Stimulated activated CD8-positive, alpha-beta memory T cell treated with anti-CD3 and anti-CD28 coated beads, Interleukin-4, amount 100 ng/mL, for 1 hour (primary cell): ENCODE data around the gene CHAD.
"Not testable (repeated sequence)": the region's sequence is repeated elsewhere in the genome, so short reads cannot be mapped to it uniquely, and the experiment has no call there.

Experiments
- DNase-seq, 2 donors: peaks; one replicate each; pipeline ENCODE4 v3.0.0-alpha.2; 2020; ENCODE audit warnings: low read depth in 2 of 2, low spot score in 1 of 2

CHAD gene

DNA sequence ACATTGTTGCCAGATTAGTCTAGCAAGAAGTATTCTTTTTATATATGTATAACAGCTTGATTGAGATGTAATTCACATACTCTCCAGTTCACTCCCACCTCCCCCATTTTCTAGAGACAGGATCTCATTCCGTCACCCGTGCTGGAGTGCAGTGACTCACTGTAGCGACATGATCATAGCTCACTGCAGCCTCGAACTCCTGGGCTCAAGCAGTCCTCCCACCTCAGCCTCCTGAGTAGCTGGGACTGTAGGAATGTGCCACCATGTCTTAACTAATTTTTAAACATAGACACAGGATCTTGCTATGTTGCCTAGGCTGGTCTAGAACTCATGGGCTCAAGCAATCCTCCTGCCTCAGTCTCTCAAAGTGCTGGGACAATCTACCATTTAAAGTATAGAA lies 6.7 kb upstream of the CHAD start:
- no peak for DNase-seq

DNA sequence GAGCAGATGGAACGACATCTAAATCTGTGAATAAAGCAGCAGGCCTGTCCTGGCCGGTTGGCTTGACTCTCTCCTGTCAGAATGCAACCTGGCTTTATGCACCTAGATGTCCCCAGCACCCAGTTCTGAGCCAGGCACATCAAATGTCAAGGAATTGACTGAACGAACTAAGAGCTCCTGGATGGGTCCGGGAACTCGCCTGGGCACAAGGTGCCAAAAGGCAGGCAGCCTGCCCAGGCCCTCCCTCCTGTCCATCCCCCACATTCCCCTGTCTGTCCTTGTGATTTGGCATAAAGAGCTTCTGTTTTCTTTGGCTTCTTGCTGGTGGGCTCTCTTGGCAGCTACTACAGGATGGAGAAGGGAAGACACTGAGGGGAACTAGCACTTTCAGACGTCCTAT lies 5.8 kb upstream of the CHAD start:
- no peak for DNase-seq

DNA sequence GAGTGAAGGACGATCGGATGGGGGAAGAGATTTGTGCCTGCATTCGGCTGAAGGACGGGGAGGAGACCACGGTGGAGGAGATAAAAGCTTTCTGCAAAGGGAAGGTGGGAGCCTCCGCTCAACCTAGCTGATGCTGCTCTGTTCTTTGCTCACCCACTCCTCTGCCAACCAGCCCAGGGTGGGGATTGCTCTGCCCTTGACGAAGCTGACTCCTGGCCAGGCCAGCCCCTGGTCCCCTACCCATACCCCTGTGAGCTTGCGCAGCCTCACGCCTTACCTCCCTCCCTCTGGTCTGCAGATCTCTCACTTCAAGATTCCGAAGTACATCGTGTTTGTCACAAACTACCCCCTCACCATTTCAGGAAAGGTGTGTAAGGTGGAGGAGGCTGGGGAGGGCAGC lies 5.2 kb upstream of the CHAD start:
- DNase-seq: no peak

DNA sequence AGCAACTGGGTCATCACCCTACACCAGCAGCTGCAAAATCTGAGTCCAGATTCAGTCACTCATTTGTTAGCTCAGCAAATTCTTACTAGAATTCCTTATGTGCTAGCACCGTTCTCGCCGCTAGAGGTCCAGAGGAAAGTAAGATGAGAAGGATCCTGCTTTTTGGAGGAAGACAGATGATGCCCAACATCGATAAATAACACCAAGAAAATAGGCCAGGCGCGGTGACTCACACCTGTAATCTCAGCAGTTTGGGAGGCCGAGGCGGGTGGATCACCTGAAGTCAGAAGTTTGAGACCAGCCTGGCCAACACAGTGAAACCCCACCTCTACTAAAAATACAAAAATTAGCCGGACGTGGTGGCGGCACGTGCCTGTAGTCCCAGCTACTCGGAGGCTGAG lies 4.1 kb upstream of the CHAD start:
- not testable (repeated sequence) for DNase-seq

DNA sequence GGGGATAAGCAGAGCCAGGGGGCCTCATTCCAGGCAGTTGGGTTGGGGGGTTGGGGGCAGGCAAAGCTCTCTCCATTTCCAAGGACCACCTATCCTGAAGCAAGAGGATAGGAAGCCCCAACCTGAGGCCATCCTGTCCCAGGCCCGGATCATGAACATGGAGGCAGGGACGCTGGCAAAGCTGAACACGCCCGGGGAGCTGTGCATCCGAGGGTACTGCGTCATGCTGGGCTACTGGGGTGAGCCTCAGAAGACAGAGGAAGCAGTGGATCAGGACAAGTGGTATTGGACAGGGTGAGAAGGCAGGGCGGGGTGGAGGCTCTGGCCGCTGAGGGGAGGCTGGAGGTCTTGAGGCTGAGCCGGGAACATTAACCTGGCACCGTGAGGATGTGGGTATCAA lies 3.6 kb upstream of the CHAD start:
- DNase-seq: no peak

DNA sequence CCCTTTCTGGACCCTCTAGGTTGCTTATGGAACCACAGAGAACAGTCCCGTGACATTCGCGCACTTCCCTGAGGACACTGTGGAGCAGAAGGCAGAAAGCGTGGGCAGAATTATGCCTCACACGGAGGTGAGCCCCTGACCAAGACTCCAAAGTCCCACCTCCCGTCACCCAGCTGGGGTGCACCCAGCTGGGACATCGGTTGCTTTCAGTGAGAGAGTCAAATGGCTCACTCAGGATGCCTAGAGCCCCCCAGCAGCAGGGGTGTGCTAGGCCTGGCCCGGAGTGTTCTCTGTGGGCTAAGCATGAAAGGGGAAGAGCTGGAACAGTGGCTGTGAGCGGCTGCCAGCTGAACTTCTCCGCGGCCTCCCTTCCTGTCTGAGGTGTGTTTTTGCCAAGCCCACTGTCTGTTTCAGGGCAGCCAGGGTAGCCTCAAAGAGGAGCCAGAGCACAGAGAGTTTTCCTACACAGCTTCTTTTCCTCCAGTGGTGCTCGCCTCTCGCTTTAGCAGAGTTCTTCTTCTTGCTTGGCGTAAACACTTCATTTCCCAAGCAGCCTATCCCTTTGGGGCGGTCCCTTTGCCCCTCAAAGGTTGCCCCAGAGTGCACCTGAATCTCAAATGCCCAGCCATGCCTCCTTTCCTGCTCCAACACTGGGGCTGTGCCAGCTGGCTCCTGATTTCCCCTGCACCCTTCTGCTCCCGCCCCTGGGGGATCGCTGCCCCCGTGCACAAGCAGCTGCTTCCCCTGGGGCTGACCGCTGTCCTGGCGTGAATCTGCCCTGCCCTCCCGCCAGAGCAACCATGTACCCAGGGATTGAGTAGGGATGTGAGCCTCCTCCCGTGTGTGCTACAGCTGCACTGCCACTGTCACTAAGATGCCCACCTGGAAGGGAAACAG lies 2.6 kb upstream of the CHAD start:
- DNase-seq: no peak

DNA sequence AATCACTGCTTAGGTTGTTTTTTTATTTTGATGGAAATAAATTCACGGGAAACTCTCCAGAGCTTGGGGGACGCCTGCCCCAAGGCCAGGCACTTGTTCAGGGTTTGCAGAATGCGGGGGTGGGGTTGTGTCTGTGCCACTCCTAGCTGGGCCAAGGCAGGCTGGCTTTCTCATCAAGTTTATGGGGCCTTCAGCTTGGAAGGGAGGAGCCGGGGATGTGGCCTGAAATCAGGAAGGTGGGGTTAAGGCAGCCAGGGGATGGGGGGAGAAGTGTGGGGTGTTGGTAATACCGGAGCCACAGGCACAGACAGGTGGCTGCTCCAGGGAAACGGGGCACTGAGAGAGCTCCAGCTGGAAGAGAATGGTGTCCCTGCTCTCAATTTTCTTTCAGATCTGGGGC lies 1.7 kb upstream of the CHAD start:
- no peak for DNase-seq

DNA sequence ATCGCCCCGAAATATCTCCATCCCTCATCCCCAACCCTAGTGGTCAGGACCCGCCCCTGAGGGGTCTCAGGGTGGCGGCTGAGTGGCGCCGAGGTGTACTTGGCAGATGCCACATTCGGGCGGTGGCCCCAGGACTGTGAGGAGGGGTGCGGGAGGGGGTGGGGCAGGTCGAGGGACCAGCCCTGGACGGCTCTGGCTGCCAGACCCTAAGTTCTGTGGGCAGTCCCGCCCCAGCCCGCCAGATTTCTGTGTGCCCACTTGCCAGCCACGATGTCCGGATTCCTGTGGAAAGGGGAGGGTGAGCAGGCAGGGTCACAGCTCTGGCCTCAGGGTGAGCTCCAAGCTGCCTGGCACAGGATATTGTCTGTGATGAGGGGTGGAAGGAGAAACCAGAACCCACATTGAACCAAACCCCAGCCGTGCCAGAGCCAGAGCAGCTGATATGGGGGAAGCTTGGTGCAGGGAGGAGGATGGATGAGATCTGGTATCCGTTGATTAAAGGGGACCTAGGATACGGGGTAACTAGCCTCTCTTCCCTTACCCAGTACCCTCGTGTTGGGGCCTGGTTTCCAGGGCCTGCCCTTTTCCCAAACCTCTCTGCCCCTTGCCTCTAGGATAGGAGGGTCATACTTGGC lies 1.1 kb upstream of the CHAD start:
- DNase-seq: no peak

DNA sequence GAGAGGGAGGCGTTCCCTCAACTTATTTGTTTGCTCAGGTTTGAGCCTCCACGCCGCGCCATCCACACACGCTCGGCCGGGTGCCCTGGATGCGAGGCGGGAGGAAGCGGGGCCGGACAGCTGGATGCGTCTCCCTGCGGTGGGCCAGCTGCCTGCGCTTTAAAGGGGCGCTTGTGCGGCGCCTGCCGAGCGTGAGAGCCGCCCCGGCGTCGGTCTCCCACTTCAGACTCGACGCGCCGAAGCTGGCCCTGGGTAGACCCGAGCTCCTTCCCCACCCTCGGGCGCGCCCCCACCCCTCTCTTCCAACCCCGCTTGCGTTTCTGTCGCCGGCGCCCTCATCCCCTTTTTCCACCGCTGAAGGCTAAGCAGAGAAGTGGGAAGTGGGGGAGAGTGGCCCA lies 527 bp upstream of the CHAD start:
- DNase-seq: no peak

DNA sequence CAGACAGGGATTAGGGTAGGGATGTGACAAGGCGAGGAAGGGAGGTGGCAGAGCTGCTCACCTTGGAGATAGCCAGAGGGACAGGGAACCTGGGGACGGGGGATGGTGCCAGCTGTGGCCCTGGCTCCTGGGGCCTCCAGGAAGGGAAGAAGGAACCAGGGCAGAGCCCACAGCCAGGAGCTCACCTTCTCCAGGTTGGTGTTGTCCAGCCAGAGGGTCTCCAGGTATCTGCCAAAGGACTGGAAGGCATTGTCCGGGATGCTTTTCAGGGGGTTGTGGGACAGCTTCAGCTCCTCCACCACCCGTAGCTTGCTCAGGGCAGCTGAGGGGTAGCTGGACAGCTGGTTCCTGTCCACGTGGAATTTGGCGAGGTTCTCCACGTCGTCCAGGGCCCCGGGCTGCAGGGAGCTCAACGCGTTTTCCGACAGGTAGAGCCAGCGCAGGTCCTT lies 801 bp downstream of the CHAD start:
- no peak for DNase-seq

DNA sequence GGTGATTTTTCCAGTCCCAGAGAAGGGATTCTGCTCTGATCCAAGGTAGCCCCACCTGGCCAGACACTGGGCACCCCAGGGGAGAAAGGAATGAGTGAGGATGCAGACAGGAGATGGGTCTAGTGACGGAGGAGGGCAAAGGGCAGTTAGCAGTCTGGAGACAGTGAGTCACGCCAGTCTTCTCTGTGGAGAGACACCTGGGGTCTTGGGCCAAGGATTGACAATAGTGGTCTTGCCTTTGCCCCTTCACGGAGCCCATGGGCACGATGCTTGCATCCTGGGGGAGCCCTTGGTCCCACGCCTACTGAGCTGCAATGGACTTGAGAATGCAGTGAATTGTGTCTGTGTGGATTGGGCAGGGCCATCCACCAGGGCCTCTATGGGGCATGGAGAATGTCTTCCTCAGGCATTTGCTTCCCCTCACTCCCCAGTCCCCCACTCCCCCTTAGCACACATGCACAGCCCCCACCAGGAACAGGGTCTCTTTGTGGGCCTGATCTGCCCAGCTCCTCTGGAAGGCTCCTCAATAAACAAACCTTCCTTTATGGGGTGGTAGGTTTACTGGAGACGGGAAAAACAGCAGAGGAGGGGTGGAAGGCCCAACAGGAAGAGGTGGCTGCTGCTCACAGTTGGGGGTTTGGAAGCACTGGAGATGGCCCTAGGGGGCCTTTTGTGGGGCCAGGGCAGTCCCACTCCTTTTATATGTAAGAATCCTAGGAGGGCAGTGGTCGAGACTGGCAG lies 1.4 kb downstream of the CHAD start:
- no peak for DNase-seq

DNA sequence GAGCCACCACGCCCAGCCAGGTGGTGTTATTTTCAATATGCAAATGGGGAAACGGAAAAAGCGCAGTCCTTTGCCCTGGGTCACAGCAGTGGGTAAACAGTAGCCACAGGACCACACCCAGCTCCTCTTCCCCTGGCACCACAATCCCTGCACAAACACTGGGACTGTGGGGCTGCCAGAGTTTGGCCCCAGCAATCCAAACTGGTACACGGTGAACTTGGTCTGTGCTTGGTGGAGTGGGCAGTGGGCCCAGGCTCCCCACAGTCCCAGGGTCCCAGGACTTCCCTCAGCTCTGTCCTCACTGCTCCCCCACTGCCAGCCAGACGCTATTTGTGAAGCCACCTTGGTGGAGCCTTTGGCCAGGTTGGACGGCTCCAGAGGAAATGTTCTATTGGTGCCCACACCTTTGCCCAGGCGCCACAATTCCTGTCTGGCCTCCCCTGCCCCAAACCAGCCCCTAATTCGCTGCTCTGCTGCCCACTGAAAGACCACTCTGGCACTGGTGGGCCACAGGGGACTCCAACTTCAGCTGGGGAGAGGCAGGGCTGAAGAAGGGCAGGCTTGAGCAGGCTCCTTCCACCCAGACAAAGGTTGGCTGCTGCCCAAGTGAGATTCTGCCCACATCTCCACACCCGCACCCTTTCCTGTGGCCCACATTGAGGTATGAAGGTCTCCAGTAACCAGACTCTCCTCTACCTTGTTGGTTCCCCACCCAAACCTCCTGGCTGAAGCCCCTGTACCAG lies 2.1 kb downstream of the CHAD start:
- DNase-seq: no peak

DNA sequence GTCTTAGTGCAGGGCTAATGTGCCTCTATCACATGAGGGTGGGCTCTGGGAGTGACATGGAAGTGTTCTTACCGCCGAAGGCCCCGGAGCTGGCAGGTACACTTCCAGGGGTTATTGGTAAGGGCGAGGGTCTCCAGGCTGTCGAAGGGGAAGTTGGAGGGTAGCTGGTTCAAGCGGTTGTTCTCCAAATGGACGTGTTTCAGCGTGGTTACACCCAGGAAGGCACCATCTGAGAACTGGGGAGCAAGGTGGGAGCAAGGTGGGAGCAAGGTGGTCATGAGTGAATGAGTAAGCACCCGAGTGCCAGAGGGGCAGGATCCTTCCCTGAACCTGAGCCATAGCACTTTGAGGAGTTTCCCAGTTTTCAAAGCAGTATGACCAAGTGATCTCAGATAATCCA lies 3.0 kb downstream of the CHAD start:
- DNase-seq: no peak

DNA sequence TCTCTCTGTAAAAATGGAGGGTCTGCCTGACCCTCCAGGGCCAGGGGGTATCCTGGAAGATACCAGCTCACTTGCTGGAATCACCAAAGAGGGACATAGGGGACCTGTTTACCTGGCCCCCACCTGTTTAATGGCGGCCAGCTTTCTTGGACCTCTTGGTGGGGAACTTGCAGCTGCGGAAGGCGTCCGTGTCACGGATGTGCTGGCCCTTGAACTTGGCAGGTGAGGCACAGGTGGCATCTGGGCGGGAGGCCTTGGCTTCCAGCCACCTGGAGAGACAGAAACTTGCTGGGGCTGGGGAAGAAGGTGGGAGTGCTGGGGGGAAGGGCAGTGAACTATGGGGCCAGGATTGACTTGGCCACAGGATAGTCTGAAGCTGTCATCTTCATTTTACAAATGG lies 3.5 kb downstream of the CHAD start:
- no peak for DNase-seq

DNA sequence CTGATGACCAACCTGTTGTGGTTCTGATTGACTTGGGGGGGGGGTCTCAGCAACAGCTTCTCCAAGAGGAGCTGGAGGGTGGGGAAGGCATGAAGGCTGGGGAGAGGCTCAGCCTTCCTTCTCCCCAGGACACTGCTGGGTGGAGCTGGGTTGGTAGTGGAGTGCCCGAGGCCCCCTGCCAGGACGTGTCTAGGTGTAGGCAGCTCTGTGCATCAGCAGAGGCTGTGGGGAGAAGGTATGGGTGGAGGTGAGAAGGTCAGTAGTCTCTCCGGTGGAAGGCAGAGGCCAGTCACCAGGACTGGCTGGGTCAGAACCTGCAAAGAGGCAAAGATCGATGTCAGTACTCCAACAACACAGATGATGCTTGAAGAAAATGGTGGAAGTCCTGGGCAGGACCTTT lies 3.9 kb downstream of the CHAD start:
- no peak for DNase-seq

DNA sequence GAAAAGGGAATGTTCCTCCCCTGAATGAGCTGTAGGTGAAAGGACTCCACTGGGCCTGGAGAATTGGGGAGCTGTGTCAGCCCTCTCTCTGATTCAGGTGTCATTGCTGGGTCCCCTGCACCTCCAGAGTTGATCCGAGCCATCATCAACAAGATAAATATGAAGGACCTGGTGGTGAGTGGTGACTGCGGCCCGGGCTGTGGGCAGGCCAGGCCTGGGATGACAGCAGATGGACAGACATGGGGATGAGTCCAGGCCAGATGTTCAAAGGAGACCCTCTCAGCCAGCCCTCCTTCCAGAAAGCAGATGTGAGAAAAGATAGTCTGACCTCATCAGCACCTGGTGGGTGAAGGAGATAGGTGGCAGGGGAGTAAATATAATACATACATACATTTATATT lies 4.6 kb downstream of the CHAD start:
- no peak for DNase-seq

DNA sequence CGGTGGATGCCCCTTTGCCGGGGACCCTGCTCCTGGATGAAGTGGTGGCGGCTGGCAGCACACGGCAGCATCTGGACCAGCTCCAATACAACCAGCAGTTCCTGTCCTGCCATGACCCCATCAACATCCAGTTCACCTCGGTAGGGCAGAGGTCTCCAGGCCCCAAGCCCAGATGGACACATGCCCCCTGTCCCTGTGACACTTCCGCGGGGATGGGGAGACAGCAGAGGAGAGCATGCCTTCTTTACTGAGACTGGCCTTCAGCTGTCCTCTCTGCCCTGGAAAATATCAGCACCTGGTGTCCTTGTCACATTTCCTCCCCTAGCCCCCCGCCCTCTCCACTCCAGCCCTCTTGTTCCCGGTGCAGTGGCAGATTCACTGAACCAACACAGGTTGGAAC lies 6.2 kb downstream of the CHAD start:
- no peak for DNase-seq

DNA sequence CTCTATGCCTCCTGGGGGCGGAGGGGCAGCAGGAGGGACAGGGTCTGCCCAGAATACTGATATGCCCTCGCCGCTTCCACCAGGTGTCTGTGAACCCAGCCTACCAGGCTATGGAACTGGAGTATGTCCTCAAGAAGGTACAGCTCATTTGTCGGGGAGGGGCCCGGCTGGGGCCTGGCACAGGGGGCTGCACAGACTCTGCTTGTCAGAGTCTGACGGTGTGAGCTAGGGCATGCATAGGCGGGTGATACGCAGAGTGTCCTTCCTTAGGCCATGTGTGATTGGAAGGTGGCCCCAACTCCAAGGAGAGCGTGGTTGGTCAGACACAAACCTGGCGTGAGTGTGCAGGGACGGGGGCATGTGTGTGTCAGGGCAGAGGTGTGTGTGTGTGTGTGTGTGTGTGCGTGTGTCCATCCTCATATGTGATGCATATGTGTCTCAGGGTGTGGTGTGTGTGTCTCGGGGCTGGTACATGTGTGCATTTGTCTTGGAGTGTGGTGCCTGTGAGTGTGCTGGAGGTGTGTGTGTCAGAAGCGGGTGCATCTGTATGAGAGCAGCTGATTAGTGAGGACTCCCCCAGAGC lies 7.0 kb downstream of the CHAD start:
- no peak for DNase-seq

DNA sequence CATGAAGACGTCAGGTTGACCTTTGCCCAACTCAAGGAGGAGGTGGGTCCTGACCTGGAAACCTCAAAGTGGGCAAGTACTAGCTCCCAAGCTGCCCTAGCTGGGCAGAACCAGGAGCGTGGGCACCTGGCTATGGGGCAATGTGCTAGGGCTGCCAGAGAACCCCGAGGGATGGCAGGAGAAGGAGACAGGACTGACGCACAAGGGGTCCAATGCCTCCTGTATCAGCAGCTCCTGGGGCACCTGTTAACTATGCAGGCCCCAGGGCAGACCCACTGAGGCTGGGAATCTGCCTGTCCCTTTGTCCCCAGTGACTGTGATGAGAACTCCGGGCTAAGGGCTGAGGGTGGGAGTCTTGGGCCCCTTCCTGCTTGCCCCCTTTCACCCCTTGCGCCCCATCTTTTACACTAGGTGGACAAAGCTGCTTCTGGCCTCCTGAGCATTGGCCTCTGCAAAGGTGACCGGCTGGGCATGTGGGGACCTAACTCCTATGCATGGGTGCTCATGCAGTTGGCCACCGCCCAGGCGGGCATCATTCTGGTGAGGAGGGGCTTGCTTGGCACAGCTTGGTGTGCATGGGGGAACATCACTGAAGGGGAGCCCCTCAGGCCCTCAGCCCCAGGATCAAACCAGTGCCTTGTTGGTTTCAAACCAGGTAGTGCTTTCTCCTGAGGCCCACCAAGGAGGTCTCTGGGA lies 7.7 kb downstream of the CHAD start:
- no peak for DNase-seq

DNA sequence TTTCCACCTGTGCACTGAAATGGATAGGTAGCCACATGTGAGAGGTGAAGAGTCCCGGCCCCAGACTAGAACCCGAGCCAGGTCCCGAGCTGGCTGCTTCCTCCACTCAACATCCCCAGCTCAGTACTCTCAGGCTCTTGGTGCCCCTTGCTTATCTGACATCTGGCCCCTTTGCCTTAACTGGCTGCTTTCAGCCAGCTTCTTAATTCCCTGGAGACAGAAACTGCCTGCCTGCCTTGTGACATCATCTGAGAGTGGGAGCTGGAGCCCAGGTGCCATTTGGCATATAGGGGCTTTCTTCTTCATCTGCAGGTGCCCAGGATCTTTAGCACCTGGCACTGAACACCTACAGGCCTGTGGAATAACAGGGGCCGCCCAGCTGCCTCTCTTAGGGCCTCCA lies 8.9 kb downstream of the CHAD start:
- DNase-seq: no peak
